Uterus (tissue), 4 donors: ENCODE results near the gene ADAMTSL4. TPM values are rescaled to one million over a fixed set of nuclear protein-coding genes. Genes with fewer than 3 reads are reported as not detected.
A peak's percentile ranks its signal among the peaks of the same experiment; 100 is the strongest.
"Not testable (repeated sequence)": the region's sequence is repeated elsewhere in the genome, so short reads cannot be mapped to it uniquely, and the experiment has no call there.

Experiments used
- DNase-seq, 2 donors: peaks; one replicate each; pipeline ENCODE4 v3.0.0-alpha.2; 2019 to 2020
- H3K27ac ChIP-seq, 2 donors: fragments of 200-600 bp; sonication (generic); 1 replicate in 1 of 2; 2 replicates in 1 of 2; pipeline ENCODE4 v1.5.1; 2016 to 2018
- H3K27me3 ChIP-seq, 2 donors: fragments of 200-600 bp; sonication (generic); one replicate each; pipeline ENCODE4 v1.5.1; 2018 to 2019; ENCODE audit warnings: control low read depth in 1 of 2
- H3K36me3 ChIP-seq, 2 donors: fragments of 200-600 bp; sonication (generic); one replicate each; pipeline ENCODE4 v1.5.1; 2019; ENCODE audit warnings: control low read depth in 1 of 2
- H3K4me1 ChIP-seq, 2 donors: fragments of 200-600 bp; sonication (generic); one replicate each; pipeline ENCODE4 v1.5.1; 2018 to 2019; ENCODE audit warnings: control low read depth in 1 of 2
- H3K4me3 ChIP-seq, 2 donors: fragments of 200-600 bp; sonication (generic); 1 replicate in 1 of 2; 2 replicates in 1 of 2; pipeline ENCODE4 v1.5.1; 2018 to 2019; ENCODE audit warnings: mild to moderate bottlenecking in 1 of 2
- H3K9me3 ChIP-seq, 2 donors: fragments of 200-600 bp; sonication (generic); one replicate each; pipeline ENCODE4 v1.5.1; 2019; ENCODE audit warnings: control low read depth in 1 of 2
- POLR2A ChIP-seq, 2 donors: fragments of 450-650 bp; IDR thresholded peaks; one replicate each; pipeline ENCODE4 v1.6.1; 2016; ENCODE audit warnings: antibody characterized with exemption in 2 of 2, mild to moderate bottlenecking in 1 of 2, moderate library complexity in 1 of 2
- intact Hi-C: fragments of 100-400 bp; cut with DNase I; formaldehyde crosslinking; loops from one replicate; pipeline ENCODE4 v1.15.1; 2023; ENCODE audit warnings: low total_unique reads
- microRNA-seq: library from miRNA; unstranded; fragments of <30 nt; microRNA quantifications from one replicate; pipeline ENCODE4, GENCODE V29; 2016; ENCODE audit warnings: borderline microRNAs expressed, borderline replicate concordance
- small RNA-seq: library from RNA; depleted of rRNA; stranded (forward); fragments of <200 nt; gene quantifications from one replicate; pipeline ENCODE3, GENCODE V24; 2016
- total RNA-seq, 4 donors: library from RNA; depleted of rRNA in 3 of 4; stranded (reverse); fragments of >200 nt in 3 of 4; gene quantifications; one replicate each; pipeline versions ENCODE4 v1.1.0 to v1.2.4, GENCODE V29; 2014 to 2023
- TF ChIP-seq, protein P1 (sequence below), 4 experiments: fragments of 200-600 bp in 2 of 4; fragments of 450-650 bp in 2 of 4; sonication (generic) in 2 of 4; IDR thresholded peaks; one replicate each; pipeline ENCODE4 v1.5.1; 2016 to 2019; ENCODE audit warnings: antibody characterized with exemption in 4 of 4, mild to moderate bottlenecking in 2 of 4, moderate library complexity in 1 of 4
- donor health status: DM: yes; HTN: yes; CAD: no.

Gene ADAMTSL4
- total RNA-seq, 4 donors from 2014 or later: 15.9 to 133 (median 35.4) TPM

DNA sequence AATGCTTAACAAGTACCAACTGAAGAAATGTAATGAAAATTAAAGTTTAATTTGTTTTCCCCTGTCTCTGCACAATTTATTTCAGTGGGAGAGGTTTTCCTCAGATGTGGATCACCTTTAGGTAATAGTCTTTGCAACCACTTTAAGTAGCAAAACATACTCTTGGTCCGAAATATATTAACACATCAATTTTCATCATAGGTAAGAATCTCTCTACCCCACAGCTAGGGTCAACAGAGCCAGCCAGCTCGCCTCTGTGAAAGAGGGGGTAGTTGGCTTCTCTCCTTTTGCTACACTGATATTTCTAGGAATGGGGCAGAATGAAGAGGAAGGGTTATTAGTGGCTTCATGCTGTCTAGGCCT is 55.0 kb downstream of the ADAMTSL4 start:
- Histone ChIP-seq H3K36me3 (no peaks in the 10 kb centered on the region), H3K27ac (peak overlapping the region; percentile 67 to 75), H3K4me3 (no peak overlapping the region), H3K27me3 (no peaks in the 10 kb centered on the region), H3K4me1 (no peaks in the 10 kb centered on the region), H3K9me3 (no peaks in the 10 kb centered on the region)
- TF ChIP-seq, protein P1, sequence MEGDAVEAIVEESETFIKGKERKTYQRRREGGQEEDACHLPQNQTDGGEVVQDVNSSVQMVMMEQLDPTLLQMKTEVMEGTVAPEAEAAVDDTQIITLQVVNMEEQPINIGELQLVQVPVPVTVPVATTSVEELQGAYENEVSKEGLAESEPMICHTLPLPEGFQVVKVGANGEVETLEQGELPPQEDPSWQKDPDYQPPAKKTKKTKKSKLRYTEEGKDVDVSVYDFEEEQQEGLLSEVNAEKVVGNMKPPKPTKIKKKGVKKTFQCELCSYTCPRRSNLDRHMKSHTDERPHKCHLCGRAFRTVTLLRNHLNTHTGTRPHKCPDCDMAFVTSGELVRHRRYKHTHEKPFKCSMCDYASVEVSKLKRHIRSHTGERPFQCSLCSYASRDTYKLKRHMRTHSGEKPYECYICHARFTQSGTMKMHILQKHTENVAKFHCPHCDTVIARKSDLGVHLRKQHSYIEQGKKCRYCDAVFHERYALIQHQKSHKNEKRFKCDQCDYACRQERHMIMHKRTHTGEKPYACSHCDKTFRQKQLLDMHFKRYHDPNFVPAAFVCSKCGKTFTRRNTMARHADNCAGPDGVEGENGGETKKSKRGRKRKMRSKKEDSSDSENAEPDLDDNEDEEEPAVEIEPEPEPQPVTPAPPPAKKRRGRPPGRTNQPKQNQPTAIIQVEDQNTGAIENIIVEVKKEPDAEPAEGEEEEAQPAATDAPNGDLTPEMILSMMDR (IDR thresholded peaks at IDR 0.05): no peak
- no peak for TF ChIP-seq POLR2A (IDR thresholded peaks at IDR 0.05)
- DNase-seq: no peak
- intact Hi-C loops: no loop called here

DNA sequence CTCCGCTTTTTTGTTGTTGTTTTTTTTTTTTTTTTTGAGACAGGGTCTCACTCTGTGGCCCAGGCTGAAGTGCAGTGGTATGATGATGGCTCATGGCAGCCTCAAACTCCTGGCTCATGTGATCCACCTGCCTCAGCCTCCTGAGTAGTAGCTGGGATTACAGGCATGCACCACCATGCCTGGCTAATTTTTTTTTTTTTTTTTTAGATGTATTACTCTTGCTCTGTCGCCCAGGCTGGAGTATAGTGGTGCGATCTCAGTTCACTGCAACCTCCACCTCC is 56.2 kb downstream of the ADAMTSL4 start:
- peak overlapping the region; percentile 67 to 75 for H3K27ac ChIP-seq

DNA sequence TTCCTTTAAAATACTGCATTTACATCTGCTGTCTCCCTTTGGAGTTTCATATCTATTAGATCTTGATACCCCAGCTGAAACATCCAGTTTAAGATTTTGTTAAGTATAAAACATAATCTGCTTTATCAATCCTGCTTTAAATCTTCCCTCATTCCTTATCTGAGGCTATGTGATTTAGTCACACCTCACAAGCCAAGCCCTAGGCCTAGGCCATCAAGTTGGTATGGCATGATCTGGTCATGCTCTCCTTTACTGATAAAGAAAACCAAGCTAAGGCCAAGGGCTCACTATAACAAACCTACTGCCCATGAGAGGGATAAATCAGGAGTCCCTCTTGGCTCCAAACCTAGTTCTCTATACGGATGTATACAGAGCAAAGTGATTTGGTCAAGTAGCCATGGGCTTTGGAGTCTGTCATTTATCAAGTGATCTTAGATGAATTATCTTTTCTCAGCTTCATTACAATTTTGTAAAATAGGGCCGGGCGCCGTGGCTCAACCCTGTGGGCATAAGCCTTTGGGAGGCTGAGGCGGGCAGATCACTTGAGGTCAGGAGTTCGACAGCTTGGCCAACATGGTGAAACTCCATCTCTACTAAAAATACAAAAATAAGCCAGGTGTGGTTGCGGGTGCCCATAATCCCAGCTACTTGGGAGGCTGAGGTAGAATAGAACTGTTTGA is 57.4 kb downstream of the ADAMTSL4 start:
- no peak overlapping the region for H3K4me3 ChIP-seq
- no peaks in the 10 kb centered on the region for H3K27me3 ChIP-seq
- TF ChIP-seq, protein P1 (IDR thresholded peaks at IDR 0.05): no peak
- no peak for TF ChIP-seq POLR2A (IDR thresholded peaks at IDR 0.05)
- no peaks in the 10 kb centered on the region for H3K36me3 ChIP-seq
- intact Hi-C loops: no loop called here
- H3K9me3 ChIP-seq: no peaks in the 10 kb centered on the region
- DNase-seq: no peak
- no peaks in the 10 kb centered on the region for H3K4me1 ChIP-seq
- H3K27ac ChIP-seq: no peak overlapping the region

More for the DNA sequence above, 56.2 kb downstream of the ADAMTSL4 start:
- H3K27me3 ChIP-seq, intact Hi-C loops, H3K9me3 ChIP-seq, H3K4me1 ChIP-seq, DNase-seq, H3K36me3 ChIP-seq, H3K4me3 ChIP-seq: not testable (repeated sequence)

DNA sequence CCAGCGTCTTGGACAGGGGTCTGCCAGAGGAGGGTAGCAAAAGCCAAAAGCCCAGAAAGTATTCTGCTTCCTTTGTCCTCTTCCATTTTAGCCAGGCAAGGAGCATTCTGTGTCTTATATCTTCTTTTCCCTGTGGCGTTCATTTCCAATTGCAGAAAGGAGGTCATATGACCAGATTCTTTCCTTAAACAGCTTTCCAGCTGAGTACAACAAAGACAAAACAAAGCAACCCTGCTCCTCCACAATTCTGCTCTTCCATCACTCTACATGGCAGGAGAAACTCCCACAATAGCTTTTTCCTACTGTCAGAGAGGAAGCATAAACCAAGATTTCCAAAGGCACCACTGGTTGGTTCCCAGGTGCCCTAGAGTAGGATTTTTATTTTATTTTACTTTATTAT is 60.5 kb downstream of the ADAMTSL4 start:
- DNase-seq: no peak
- intact Hi-C loops: no loop called here
- H3K36me3 ChIP-seq: no peaks in the 10 kb centered on the region
- H3K4me1 ChIP-seq: peaks cover 0 to 5% of the 10 kb centered on the region in 2 donors
- no peaks in the 10 kb centered on the region for H3K27me3 ChIP-seq
- H3K4me3 ChIP-seq: no peak overlapping the region
- H3K9me3 ChIP-seq: no peaks in the 10 kb centered on the region
- TF ChIP-seq, protein P1 (IDR thresholded peaks at IDR 0.05): no peak
- TF ChIP-seq POLR2A (IDR thresholded peaks at IDR 0.05): peak in 1 of 2 donors; percentile 25
- H3K27ac ChIP-seq: peak overlapping the region; percentile 70 to 78

Small RNA genes lying within 50 kb of the gene (microRNA-seq; reads per million reads assigned to microRNA genes)
- not detected for gene MIR4257

Small RNA genes lying within 50 kb of the gene (small RNA-seq; reads per million reads assigned to genes)
- not detected for gene MIR4257
- gene RF00015: not detected
- gene RF00561: not detected
- not detected for gene RN7SL473P
- gene RN7SL600P: not detected

Other genes starting within 250 kb of the ADAMTSL4 start
- gene PRPF3, start 227.9 kb upstream of the ADAMTSL4 start, total RNA-seq: 10 to 100 TPM; 38.2 to 99.4 (median 76.7) TPM
- gene RPRD2, start 185.3 kb upstream of the ADAMTSL4 start, total RNA-seq: 10 to 100 TPM; 17.1 to 77.1 (median 37.9) TPM
- 10 to 100 TPM in 2 of 4 donors, 1 to 10 TPM in 2; 4.6 to 22.6 (median 10.2) TPM for gene TARS2, start 62.0 kb upstream of the ADAMTSL4 start, total RNA-seq
- gene ECM1, start 41.3 kb upstream of the ADAMTSL4 start, total RNA-seq: 10 to 100 TPM in 2 of 4 donors, 1 to 10 TPM in 2; 1.5 to 38.5 (median 9.5) TPM
- gene FALEC, start 33.7 kb upstream of the ADAMTSL4 start, total RNA-seq: 1 to 10 TPM in 1 of 4 donors, under 1 TPM in 1, not detected in 2; 0.88 to 1.0 TPM
- gene MCL1, start 30.2 kb downstream of the ADAMTSL4 start, total RNA-seq: 100 to 1,000 TPM; 125 to 266 (median 207) TPM
- gene ENSA, start 80.2 kb downstream of the ADAMTSL4 start, total RNA-seq: 100 to 1,000 TPM; 122 to 224 (median 130) TPM
- gene GOLPH3L, start 147.7 kb downstream of the ADAMTSL4 start, total RNA-seq: 10 to 100 TPM; 10.6 to 31.5 (median 21.3) TPM
- gene HORMAD1, start 171.5 kb downstream of the ADAMTSL4 start, total RNA-seq: under 1 TPM in 1 of 4 donors, not detected in 3; 0.62 TPM
- gene CTSS, start 216.4 kb downstream of the ADAMTSL4 start, total RNA-seq: 10 to 100 TPM in 3 of 4 donors, 1 to 10 TPM in 1; 5.9 to 26.7 (median 16.5) TPM